ENCODE measurements around the gene DNAH3. TPM values are rescaled to one million over a fixed set of nuclear protein-coding genes. Genes with fewer than 3 reads are reported as not detected.

The DNAH3 gene
- total RNA-seq, 1 experiment from 2014 or later = 0.15 TPM

- intact Hi-C loops (cut with micrococcal nuclease) = no loop called here
- ATAC-seq (no peak), DNase-seq (ENCODE audit: low read depth, low spot score) (no peak)
- Histone ChIP-seq H3K36me3 (ENCODE audit: control insufficient read depth in 1 of 2, insufficient read depth in 2 of 2, low read length in 2 of 2) (peaks cover 19 to 21% of the 10 kb centered on the region in 2 experiments), H2AFZ (ENCODE audit: low read depth, low read length, poor library complexity, severe bottlenecking) (no peak overlapping the region), H3K9ac (ENCODE audit: low read length) (no peak overlapping the region), H3K79me2 (ENCODE audit: insufficient read depth, low read length) (peaks cover 10% of the 10 kb centered on the region; the same call in 1 of the 2 replicates), H3K9me2 (ENCODE audit: insufficient read depth) (no peaks in the 10 kb centered on the region), H3K27me3 (ENCODE audit: insufficient read depth, low read length) (no peaks in the 10 kb centered on the region), H4K20me1 (ENCODE audit: insufficient read depth) (no peaks in the 10 kb centered on the region), H3K9me3 (ENCODE audit: control insufficient read depth in 1 of 2, insufficient read depth in 1 of 2, low read depth in 1 of 2, low read length in 2 of 2) (no peaks in the 10 kb centered on the region), H3K27ac (ENCODE audit: low read depth, low read length) (no peak overlapping the region), H3K4me1 (ENCODE audit: control insufficient read depth in 1 of 2, insufficient read depth in 2 of 2, low read length in 2 of 2) (peaks cover 4 to 17% of the 10 kb centered on the region in 2 experiments; a peak in 3 of 4 replicates), H3K4me3 (replicated peaks in 1 of 2; ENCODE audit: low read depth in 1 of 2, low read length in 2 of 2) (no peak overlapping the region), H3K4me2 (ENCODE audit: low read length) (no peak overlapping the region)
- BruUV-seq (replicated peaks) = no TSS peak
- ChIA-PET RAD21 (ENCODE audit: low non-redundant PET in 1 of 2, low total read pairs in 2 of 2, uncharacterized antibody in 2 of 2, unreplicated experiment in 2 of 2) (no interaction called here), CTCF (interaction anchor here (1.4 kb wide), 1 partner anchor 25 kb away, joined by 4 read pairs; no protein-coding TSS in a partner anchor), POLR2A (no interaction called here)
- TF ChIP-seq SRF (IDR thresholded peaks at IDR 0.05; ENCODE audit: low read depth) = no peak
- no peak for TF ChIP-seq MAX (IDR thresholded peaks at IDR 0.05)
- TF ChIP-seq CBX3 (IDR thresholded peaks at IDR 0.05; ENCODE audit: low read depth) = no peak
- no peak for TF ChIP-seq EZH2phosphoT487 (IDR thresholded peaks at IDR 0.05; ENCODE audit: borderline replicate concordance)
- TF ChIP-seq RAD21 (IDR thresholded peaks at IDR 0.05; ENCODE audit: low read depth) = no peak
- TF ChIP-seq ATF3 (IDR thresholded peaks at IDR 0.05) = no peak
- no peak for TF ChIP-seq ZBTB33 (IDR thresholded peaks at IDR 0.05; ENCODE audit: extremely low read depth, insufficient replicate concordance, low read length)
Observed at GRCh38 chr16:21163576-21163975, 12.9 kb upstream of the DNAH3 start.
